Measurements from ENCODE around the gene FOXN3.

DNA sequence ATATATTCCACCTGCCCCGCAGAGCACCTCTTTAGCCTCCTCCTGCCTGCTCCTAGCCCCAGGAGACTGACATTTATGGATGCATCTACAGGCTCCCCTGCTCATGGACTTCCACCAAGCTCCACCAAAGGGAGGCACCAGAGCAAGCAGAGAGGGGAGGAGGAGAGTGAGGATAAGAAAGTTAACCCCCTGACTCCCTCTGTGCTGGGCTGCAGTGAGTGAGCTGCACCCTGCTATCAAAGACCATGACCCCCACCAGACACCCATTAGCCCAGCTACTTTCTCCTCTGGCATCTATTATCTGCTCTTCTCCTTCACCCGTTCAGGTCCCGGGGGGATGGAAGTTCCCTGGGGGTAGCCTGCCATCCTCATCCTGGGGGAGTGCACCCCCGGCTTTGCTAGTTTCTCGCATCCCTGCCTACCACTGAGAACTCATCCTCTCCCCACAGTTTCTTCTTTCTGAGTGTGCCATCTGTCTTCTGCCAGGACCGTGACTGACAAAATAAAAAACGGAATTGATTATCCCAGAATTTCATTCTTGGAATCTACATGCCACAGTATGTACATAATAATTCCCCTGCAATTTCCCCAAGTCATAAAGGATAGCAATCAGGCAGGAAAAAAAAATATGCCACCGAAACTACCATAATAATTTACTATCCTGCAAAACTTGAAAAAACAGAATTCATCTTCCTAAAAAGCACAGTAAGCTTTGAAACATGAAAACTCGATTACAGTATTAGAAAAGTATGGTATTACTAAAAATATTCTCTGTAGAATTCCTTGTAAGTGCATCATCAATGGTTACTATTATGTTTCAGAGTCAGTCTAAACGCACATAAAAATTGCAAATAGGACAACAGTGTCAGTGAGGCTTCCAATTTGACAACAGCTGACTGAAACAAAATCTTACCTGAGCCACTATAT, 45.2 kb downstream of the FOXN3 start:
- TF ChIP-seq, protein P1, sequence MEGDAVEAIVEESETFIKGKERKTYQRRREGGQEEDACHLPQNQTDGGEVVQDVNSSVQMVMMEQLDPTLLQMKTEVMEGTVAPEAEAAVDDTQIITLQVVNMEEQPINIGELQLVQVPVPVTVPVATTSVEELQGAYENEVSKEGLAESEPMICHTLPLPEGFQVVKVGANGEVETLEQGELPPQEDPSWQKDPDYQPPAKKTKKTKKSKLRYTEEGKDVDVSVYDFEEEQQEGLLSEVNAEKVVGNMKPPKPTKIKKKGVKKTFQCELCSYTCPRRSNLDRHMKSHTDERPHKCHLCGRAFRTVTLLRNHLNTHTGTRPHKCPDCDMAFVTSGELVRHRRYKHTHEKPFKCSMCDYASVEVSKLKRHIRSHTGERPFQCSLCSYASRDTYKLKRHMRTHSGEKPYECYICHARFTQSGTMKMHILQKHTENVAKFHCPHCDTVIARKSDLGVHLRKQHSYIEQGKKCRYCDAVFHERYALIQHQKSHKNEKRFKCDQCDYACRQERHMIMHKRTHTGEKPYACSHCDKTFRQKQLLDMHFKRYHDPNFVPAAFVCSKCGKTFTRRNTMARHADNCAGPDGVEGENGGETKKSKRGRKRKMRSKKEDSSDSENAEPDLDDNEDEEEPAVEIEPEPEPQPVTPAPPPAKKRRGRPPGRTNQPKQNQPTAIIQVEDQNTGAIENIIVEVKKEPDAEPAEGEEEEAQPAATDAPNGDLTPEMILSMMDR (IDR thresholded peaks at IDR 0.05): no peak
- TF ChIP-seq POLR2A (IDR thresholded peaks at IDR 0.05): no peak
